GM19395 (cell line): ENCODE results near the gene SH3BP5L.

ENCODE experiments used
- ATAC-seq: cut with Tn5 transposase; IDR thresholded peaks from one replicate; pipeline ENCODE4 v1.9.1; 2021; ENCODE audit warnings: mild to moderate bottlenecking, moderate library complexity; ENCODE audit not compliant: unreplicated experiment

The SH3BP5L gene

GRCh38 chr1:248825909-248826760 lies at the start of gene SH3BP5L:
SH3BP5L (minus strand) TSS chr1:248825915; CDS start chr1:248824935, 980 bp downstream.
- peak; percentile 95 for ATAC-seq

DNA sequence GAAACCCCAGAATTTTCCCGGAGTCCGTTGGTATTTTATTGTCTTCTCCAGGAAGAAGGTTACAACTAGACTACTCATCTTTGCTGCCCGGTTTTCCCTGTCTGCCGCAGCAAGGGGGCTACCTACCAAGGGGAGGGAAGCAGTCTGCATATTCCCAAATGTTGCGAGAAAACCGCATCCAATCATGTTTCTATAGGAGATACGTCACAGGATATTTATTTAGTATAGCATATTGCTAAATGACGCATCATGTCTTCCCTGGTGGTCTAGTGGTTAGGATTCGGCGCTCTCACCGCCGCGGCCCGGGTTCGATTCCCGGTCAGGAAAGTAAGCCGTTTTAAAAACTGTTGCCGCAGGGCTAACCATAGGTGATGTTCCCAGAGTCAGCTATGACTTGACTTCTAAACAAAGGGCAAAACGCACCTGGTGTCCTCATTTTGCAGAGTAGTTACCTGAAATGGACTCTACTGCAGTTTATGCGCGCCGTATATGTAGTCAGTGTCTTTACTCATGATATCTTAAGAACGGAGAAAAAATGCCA lies 48.3 kb upstream of the SH3BP5L start:
- ATAC-seq: peak; percentile 72

GRCh38 chr1:248873409-248873992 lies 47.8 kb upstream of the SH3BP5L start:
- ATAC-seq: peak; percentile 84

GRCh38 chr1:248872752-248873408 lies 47.2 kb upstream of the SH3BP5L start:
- peak; percentile 50 for ATAC-seq

GRCh38 chr1:248871837-248872401 lies 46.2 kb upstream of the SH3BP5L start:
- no peak for ATAC-seq

- ATAC-seq: peak; percentile 68
Observed at GRCh38 chr1:248862998-248863881, 37.5 kb upstream of the SH3BP5L start.

- ATAC-seq: peak; percentile 11
Observed at GRCh38 chr1:248862695-248862997, 36.9 kb upstream of the SH3BP5L start.

DNA sequence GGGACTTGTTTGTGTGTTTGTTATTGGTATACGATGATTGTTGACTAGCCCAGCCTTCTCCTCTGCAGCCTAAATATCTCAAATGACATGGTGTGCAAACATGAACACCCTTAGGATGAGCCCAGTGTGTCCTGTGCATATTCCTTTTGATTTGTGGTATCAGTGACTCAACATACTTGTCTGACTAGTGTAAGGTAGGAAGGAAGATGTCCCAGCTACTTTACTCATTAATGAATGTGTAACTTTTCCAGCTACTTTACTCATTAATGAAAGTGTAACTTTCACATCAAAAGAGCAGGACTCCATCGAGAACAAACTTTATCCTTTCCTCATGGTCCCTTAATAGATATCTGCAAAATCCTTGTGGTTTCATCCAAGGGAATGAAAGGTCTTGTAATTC lies 35.9 kb upstream of the SH3BP5L start:
- no peak for ATAC-seq

DNA sequence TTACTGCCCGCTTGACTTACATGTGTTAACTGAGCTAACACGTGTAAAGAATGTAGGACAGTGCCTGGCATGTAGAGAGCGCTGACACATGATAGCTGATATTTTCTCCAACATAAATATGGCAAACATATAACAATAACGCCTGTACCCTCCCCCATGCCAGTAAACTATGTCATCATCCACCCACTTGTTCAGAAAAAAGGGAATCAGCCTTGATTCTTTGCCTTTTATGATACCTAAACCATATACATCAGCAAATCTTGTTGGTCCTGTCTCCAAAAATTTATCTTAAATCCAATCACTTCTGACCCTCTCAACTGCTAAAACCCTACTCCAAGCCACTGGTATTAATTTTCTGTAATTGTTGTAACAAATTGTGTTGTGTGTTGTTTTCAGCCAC lies 34.3 kb upstream of the SH3BP5L start:
- no peak for ATAC-seq

DNA sequence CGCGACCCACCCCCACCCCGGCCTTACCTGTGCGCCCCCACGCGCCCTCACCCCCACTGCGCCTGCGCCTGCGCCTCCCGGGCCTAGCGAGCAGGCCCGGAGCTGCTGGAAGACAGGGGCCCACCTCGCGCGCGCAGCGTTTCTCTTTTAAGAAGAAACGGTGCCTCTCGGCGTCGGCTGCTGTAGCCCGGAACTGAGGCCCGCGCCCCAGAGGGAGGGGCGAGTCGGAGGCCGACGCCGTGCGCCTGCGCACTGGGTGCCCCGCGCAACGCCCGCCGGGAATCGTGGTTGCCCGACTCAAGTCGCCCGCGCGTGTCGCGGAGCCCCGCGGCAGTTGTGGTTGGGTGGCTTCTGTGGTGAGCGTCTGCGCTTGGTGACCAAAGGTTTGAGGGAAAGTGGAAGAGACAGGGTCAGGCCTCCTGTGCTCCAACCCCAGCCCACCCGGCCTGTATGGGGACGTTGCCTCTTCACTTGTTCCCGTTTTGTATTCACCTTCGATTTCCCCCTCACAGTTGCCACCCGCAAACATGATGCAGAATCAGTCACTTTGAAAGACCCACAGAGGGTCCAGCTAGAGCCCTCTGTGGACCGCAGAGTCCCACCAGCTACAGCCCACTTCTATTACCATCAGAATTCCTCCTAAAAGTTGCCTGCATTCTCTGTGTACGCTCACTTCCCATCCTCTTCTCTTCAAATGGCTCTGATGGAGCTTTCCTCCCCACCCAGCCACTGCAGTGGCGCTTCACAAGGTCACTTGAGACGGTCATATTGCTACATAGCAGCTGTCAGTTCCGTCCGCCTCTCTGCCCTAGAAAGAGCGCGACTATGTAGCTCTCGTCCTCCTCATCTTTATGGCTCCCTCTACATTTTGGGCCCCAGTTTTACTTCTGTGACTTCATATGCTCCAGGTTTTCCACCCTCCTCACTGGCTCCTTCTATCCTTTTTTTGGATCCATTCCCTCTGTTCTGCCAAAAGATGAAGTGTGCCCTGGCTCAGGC lies 33.5 kb upstream of the SH3BP5L start, which contains the start of gene ZNF692:
Gene ZNF692 (minus strand): TSS at position 195 of the 999 bp plus-strand sequence. CDS start 776 bp downstream, outside the sequence.
- peak; percentile 76 for ATAC-seq

- peak; percentile 47 for ATAC-seq
Observed at GRCh38 chr1:248858096-248858890, 32.6 kb upstream of the SH3BP5L start.

- ATAC-seq: peak; percentile 2
Observed at GRCh38 chr1:248857749-248858095, 32.0 kb upstream of the SH3BP5L start.

DNA sequence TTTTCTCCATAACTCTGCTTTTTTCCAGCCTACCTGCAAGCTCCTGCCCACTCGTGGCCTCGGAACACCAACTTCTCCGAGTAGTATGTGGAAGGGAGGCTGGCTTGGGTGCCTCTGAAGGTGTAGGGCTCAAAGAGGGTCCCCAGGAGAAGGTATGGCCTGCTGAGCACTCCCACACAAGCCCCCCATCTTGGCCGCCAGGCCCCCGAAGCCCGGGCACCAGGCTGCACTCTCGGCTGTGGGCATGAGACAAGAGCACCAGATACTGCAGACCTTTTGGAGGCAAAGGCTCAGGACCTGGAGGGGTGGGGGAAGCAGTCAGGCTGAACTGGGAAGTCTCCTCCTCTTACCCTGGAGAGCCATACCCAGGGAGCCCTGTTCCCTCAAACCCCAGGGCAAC lies 31.5 kb upstream of the SH3BP5L start:
- ATAC-seq: no peak

GRCh38 chr1:248856176-248856575 lies 30.5 kb upstream of the SH3BP5L start:
- ATAC-seq: no peak

DNA sequence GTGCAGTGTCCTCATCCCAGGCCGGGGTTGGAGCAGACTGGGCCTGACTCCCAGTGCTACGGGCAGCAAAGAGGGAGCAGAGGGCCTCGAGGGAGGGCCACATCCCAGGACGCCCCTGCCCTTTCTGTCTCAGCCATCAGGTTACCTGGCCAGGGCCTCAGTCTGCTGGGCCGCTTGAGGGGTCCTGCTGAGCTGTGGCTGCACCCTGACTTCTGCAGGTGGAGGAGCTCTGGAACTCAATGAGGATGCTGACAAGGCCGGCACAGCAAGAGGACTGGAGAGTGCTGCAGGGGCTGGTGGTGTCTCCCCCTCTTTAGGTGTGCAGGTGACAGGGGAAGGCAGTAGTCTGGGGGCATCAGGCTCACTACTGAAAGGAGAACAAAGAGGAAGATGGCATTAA lies 29.9 kb upstream of the SH3BP5L start:
- no peak for ATAC-seq

GRCh38 chr1:248853663-248854375 lies 28.1 kb upstream of the SH3BP5L start:
- ATAC-seq: no peak

DNA sequence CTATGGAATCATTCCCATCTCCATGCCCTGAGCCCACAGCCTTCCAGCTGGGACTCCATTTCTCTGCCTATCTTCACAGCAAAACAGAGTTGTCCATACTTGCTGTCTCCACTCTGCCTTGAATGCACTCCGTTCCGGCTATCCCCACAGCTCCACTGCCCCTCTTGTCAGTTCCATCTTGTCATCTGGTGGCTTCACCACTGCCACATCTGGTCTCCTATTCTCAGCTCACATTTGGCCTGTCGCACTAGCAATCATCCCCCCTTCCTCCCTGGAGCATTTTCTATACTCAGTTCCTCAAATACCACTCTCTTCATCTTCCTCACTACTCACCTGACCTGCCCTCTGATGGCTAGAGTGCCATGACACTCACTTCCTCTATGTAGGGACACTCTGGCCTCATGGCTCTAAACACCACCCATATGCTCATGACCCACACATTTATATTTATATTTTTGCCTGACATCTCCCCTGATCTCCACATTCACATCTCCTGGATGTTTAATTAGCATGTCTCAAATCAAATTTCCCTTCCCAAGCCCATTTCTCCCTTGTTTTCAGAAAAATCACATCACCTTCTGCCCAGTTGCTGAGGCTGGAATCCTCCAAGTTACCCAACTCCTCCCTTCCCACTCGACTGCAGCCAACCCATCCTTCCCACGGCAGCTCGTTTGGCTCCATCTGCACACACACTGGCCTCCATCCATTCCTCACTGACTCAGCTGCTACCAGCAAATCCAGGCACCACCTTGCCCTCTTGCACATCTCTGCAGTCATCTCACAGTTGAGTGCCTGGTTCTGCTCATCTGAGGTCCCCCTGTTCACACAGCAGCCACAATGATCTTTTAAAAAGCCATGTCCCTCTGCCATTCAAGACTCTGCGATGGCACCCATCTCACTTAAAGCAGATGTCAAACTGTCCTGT lies 27.0 kb upstream of the SH3BP5L start:
- ATAC-seq: no peak
